Measurements from ENCODE around the gene SF1. TPM values are rescaled to one million over a fixed set of nuclear protein-coding genes. Genes with fewer than 3 reads are reported as not detected.

The SF1 gene
- total RNA-seq, 2 donors from 2014 or later = 196 to 213 TPM

- Histone ChIP-seq H3K9me3 (no peaks in the 10 kb centered on the region), H3K4me3 (no peak overlapping the region), H3K27ac (no peak overlapping the region), H3K4me1 (peaks cover 0 to under 1% of the 10 kb centered on the region in 2 donors), H3K36me3 (no peaks in the 10 kb centered on the region), H3K27me3 (no peaks in the 10 kb centered on the region)
- no peak for DNase-seq (ENCODE audit: low spot score)
- no peak for TF ChIP-seq CTCF (IDR thresholded peaks at IDR 0.05)
Observed at GRCh38 chr11:64736654-64737053, 41.7 kb downstream of the SF1 start.

- no peak overlapping the region for H3K27ac ChIP-seq
- no peaks in the 10 kb centered on the region for H3K27me3 ChIP-seq
- no peaks in the 10 kb centered on the region for H3K4me1 ChIP-seq
- DNase-seq (ENCODE audit: low spot score) = no peak
- no peak for TF ChIP-seq CTCF (IDR thresholded peaks at IDR 0.05)
- no peak overlapping the region for H3K4me3 ChIP-seq
- H3K36me3 ChIP-seq = no peaks in the 10 kb centered on the region
- H3K9me3 ChIP-seq = no peaks in the 10 kb centered on the region
Observed at GRCh38 chr11:64735725-64736259, 42.5 kb downstream of the SF1 start.

- DNase-seq (ENCODE audit: low spot score) = no peak
- Histone ChIP-seq H3K27ac (no peak overlapping the region), H3K36me3 (no peaks in the 10 kb centered on the region), H3K4me3 (no peak overlapping the region), H3K27me3 (no peaks in the 10 kb centered on the region), H3K9me3 (no peaks in the 10 kb centered on the region), H3K4me1 (no peaks in the 10 kb centered on the region)
- no peak for TF ChIP-seq CTCF (IDR thresholded peaks at IDR 0.05)
Observed at GRCh38 chr11:64734811-64735724, 43.3 kb downstream of the SF1 start.

- no peaks in the 10 kb centered on the region for H3K27me3 ChIP-seq
- H3K27ac ChIP-seq = no peak overlapping the region
- no peak for TF ChIP-seq CTCF (IDR thresholded peaks at IDR 0.05)
- no peaks in the 10 kb centered on the region for H3K4me1 ChIP-seq
- no peaks in the 10 kb centered on the region for H3K36me3 ChIP-seq
- no peak overlapping the region for H3K4me3 ChIP-seq
- no peaks in the 10 kb centered on the region for H3K9me3 ChIP-seq
- no peak for DNase-seq (ENCODE audit: low spot score)
Observed at GRCh38 chr11:64731601-64732000, 46.7 kb downstream of the SF1 start.

GRCh38 chr11:64729851-64730382 is 48.4 kb downstream of the SF1 start:
- Histone ChIP-seq H3K27ac (no peak overlapping the region), H3K27me3 (no peaks in the 10 kb centered on the region), H3K36me3 (no peaks in the 10 kb centered on the region), H3K9me3 (no peaks in the 10 kb centered on the region), H3K4me1 (no peaks in the 10 kb centered on the region), H3K4me3 (no peak overlapping the region)
- no peak for DNase-seq (ENCODE audit: low spot score)
- no peak for TF ChIP-seq CTCF (IDR thresholded peaks at IDR 0.05)
